DMS 273 treated with DMSO at 0.1 percent for 48 hours (cell line): ENCODE measurements around the gene SPTBN5.
"Not testable (repeated sequence)": the region's sequence is repeated elsewhere in the genome, so short reads cannot be mapped to it uniquely, and the experiment has no call there.

Experiments
- DNase-seq: peaks from one replicate; lab custom pipeline; 2025; lab: John Stamatoyannopoulos, UW

SPTBN5 gene

DNA sequence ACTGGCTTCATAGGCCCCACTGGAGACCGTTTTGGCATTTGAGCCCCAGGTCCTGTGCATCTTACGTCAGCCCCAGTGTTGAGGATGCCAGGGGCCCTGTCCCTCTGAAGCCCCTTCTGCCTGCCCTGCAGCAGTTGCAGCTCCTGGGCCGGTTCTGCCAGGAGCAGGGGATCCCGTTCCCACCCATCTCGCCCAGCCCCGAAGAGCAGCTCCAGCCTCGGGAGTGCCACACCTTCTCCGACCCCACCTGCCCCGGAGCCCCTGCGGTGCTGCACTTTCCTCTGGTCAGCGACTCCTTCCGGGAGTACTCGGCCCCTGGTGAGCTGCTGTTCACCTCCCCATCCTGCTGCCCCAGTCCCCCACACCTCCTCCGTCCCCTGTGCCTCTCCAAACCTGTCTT lies 46.6 kb downstream of the SPTBN5 start:
- DNase-seq = no peak

DNA sequence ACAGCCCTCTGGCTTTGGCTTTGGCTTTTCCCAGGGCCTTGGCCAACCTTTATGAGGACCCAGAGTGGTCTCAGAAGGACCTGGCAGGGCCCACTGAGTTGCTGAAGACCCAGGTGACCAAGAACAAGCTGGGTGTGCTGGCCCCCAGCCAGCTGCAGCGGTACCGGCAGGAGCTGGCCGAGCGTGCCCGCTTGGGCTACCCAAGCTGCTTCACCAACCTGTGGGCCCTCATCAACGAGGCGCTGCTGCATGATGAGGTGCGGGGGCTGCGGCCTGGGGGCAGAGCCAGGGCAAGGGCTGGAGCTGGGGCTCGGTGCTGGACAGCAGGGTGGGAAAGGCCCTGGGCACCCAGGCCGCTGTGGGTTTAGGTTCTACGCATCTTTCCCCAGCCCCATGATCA lies 49.0 kb downstream of the SPTBN5 start:
- no peak for DNase-seq

DNA sequence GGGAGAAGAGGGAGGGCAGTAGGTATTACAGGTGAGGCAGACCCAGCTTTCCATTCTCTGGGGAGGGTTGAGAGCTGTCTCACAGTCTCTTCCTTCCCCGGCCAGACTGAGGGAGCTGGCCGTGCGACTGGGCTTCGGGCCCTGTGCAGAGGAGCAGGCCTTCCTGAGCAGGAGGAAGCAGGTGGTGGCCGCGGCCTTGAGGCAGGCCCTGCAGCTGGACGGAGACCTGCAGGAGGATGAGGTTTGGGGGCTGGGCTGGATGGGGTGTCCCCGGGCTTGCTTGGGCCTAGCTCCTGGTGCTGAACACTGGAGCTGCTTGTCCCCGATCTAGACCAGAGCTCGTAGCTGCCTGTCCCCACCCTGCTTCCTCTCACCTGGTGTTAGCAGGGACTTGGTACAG lies 50.3 kb downstream of the SPTBN5 start:
- no peak for DNase-seq

DNA sequence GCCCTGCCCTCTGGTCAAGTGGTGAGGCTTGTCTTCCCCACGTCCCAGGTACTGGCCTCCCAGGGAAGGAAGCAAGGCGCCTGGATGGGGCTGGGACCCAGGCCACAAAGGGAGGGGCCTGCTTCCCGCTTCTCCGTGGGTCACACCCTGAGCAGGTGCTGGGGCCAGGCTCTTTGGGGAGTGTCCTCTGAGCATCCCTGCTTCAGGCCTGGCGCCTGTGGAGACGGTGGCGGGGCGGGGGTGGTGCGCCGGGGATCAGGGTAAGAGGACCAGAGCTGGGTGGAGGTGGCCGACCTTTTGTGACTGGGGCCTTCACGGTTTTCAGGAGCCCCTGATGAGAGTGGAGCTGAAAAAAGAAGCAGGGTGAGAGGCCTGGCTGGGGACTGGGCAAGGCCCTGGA lies 51.6 kb downstream of the SPTBN5 start:
- DNase-seq = no peak

DNA sequence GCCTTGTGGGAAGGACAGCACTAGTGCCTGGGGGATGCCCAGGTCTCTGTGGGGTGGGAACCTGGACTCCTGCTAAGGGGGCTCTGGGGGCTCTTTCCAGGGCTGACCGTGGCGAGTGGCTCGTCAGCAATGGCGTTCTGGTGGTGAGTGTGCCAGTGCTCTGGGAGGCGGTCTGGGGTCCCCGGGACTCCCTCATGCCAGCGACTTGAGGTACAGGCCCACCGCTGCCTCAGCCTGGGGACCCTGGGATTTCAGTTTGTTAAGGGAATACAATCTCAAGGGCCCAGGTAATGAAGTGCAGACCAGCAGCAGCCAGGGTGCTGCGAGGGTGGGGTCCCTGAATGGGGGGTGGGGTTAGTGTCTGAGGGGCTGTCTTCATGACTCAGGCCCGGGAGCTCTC lies 52.7 kb downstream of the SPTBN5 start:
- DNase-seq = no peak

DNA sequence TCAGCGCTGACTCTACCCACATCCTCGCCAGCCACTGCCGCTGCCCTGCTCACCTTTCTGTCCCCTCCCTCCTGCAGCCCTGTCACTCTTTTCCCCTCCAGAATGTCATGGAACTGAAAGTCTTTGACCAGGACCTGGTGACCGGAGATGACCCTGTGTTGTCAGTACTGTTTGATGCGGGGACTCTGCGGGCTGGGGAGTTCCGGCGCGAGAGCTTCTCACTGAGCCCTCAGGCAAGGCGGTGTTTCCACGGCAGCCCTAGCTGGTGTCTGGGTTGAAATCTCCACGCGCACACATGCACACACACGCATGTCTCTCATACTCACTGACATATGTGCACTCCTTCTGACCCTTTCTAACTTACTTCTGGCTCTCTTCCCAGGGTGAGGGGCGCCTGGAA lies 53.2 kb downstream of the SPTBN5 start:
- no peak for DNase-seq

DNA sequence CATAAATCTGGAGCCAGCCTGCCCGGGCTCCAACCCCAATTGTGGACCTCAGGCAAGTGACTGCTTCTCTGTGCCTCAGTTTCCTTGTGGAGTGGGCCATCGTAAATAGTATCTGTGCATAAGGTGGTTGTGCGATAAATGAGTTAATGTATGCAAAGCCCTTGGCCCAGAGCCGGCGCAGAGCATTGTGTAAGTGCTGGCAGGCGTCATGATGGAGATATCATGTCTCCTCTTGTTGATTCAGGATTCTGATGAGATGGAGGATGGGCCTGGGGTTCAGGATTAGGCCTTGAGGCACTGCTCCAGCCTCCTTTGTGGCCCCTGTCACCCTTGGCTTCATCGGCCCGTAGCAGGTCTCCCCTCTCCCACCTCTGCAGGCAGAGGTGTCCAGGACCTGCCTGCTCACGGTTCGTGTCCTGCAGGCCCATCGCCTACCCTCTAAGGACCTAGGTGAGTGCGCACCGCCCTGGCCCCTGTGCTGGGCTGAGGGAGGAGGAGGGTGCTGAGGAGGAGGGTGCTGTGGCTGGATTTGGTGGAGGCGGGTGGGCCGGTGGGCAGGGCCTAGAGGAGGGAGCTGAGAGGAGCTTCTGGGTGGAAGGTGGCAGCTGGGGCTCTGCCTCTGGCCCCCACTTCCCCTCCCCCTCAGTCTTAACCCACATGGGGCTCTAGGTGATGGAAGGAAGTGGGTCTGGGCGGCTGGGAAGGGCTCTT lies 53.9 kb downstream of the SPTBN5 start:
- DNase-seq = no peak

DNA sequence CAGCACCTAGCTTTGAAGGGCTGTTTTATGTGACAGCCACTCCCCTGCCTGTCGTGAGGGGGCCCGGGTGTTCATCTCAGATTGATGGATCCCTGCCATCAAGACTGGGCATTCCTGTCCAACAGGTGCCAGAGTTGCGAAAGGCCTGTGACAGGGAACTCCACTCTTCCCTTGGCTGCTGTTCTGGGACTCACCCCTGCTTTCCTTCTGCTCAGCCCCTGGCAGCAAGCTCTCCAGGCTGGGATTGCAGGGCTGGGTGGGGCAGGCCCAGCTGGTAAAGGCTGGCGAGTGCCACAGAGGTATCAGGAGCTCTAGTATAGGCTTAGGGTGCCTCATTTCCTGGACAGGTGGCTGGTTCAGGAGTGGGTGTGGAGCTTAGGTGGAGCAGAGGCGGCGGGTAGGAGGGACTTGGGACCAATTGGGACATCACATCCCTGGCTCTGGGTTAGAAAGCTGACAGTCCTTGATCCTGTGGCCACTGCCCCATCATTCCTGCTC lies 55.4 kb downstream of the SPTBN5 start, which contains the start of gene PLA2G4B:
Gene PLA2G4B, plus strand, starts transcription at position 448 of the 498 bp plus-strand sequence. CDS start 67 bp downstream, outside the sequence.
- no peak for DNase-seq

DNA sequence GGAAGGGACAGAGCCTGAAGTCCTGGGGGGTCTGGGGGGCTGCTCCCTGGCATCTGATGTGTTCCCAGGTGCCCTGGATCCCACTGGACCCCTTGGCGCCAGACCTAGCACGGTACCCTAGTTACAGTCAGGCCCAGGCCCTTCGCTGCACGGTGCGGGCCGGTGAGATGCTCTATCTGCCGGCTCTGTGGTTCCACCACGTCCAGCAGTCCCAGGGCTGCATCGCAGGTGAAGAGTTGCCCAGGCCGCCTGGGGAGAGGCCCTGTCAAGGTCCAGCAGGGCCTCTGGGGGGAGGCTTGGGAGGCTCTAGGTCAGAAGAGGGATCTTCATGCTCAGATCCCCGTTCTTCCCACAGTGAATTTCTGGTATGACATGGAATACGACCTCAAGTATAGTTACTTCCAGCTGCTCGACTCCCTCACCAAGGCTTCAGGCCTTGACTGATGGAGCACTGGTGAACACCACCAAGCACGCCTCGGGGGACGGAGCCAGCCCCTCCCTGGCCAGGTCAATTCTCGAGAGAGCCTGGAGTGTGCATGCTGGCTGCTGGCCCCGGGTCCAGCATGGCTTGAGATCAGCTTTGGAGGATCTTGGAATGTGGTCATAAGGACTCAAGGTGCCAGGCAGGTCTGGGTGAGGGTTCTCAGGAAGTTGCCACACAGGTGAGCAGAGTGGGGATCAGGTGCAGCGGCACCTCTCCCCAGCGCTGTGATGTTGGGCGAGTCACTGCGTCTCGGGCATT lies 57.0 kb downstream of the SPTBN5 start:
- no peak for DNase-seq

DNA sequence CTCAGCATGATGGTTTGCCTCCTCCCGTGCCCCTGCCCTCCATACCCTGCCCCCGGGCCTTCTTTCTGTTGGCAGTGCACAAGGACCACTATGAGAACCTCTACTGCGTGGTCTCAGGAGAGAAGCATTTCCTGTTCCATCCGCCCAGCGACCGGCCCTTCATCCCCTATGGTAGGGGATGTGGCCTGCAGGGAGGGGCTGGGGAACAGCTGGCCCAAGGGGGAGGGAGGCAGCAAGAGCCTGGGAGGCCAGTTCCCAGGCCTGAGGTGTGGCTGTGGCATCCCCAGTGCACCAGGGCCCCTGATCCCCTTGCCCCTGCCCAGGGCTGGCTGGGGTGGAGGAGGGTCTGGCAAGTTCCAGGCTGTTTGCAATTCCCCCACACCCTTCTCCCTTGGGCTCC lies 57.8 kb downstream of the SPTBN5 start:
- DNase-seq = no peak

DNA sequence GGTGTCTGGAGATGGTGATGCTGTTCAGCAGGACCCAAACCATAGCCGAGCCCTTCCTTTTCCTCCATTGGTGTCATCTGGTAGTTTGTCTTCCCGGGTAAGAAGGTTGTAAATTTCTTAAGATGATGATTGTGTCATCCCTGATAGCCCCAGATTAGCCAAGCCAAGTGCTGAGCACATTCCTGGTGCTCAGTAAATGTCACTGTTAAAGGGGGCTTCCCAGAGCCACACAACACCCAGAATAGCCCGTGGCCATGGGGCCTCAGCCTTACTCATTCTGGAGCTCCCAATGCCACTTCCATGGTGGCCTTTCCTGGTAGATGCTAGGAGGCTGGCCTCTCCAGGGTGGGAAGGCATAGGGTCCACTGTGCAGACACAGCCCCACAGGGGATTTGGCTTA lies 59.8 kb downstream of the SPTBN5 start:
- DNase-seq = no peak

DNA sequence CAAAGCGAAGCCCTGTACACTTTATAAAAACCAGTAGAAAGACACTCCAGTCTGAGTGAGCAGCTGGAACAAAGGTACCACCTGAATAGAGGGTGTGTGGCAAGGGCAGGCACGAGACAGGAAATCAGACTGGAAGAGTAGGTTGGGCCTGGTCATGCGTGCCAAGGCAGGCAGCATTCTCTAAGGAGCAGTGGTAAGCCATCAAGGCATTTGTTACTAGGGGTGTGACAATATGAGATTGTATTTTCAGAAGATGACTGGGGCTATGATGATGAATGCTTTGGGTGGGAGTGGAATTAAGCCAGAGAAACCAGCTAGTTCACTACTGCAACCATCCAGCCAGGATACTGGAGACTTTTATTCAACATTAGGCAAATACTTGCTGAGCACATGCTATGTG lies 61.0 kb downstream of the SPTBN5 start:
- no peak for DNase-seq

DNA sequence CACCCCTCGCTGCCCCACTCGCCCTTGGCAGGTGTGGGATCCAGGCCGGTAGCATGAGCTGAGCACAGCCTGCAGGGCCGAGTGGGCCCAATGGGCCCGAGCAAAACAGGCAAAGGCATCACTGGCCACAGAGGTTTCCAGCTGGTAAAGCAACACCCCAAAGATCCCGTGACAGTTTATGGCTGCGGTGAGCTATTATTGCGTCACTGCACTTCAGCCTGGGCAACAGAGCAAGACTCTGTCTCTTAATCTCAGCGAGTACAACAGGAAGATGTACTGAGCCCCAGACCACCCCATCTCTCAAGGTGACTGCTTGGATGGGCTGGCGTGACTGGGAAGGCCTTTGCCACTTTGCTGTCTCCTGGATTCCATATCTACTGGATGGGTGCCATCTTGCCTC lies 61.6 kb downstream of the SPTBN5 start:
- no peak for DNase-seq

DNA sequence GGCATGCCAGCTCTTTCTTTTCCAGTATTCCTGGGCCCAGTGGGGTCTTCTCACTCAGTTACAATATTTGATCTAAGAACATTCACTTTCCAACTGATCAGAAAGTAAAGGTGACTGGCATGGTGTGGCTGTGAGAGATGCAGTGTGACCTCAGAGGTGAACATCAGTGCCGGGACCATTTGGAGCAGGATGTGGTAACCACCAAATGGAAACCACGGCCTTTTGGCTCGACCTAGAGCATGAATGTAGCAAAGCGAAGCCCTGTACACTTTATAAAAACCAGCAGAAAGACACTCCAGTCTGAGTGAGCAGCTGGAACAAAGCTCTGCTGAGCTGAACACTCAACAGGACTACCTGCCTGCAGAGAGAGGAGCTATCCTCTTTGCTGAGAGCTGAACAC lies 62.6 kb downstream of the SPTBN5 start:
- not testable (repeated sequence) for DNase-seq

DNA sequence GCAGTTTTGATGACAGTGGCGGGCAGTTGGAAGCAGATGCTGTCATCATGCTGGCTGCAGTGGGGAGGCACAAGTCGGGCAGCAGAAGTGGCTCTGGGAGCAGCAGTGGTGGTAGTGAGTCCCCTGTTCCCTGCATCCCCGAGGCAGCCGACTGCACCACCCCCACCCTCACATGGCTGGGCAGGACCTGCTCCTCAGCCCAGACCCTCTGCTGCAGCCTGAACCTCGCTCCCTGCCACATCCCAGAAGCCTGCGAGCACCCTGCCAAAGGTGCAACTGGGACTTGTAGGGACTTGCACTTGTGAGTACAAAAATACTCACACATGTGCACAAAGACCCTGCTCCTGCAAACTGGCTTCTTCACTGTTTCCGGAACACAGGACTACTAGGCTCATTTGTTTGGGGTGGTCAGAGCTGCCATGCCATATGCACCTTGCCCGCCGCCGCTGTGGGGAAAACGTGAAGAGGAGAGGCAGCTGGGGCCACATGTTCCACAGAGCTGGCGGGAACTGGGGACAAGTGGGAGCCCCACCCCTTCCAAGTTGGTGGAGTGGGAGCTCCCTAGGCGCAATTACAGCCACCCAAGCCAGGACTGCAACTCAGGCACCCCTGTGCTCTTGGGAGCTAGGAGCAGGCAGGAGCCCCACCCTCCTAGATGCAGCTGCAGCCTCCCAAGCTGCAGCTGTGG lies 63.8 kb downstream of the SPTBN5 start:
- DNase-seq = no peak

DNA sequence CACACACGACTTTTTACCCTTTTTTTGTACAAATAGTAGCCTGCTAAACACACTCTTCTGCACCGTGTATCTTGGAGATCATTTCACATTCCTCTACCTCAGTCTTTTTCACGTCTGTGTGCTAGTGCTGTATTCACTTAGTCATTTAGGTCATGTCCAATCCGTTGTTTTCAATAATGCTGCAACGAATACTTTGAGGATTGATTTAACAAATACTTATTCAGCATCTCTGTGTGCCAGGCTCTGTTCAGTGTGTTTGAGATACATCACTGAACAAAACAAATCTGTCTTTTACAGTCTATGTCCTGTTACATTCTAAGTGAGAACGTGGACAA lies 65.1 kb downstream of the SPTBN5 start:
- DNase-seq = no peak

DNA sequence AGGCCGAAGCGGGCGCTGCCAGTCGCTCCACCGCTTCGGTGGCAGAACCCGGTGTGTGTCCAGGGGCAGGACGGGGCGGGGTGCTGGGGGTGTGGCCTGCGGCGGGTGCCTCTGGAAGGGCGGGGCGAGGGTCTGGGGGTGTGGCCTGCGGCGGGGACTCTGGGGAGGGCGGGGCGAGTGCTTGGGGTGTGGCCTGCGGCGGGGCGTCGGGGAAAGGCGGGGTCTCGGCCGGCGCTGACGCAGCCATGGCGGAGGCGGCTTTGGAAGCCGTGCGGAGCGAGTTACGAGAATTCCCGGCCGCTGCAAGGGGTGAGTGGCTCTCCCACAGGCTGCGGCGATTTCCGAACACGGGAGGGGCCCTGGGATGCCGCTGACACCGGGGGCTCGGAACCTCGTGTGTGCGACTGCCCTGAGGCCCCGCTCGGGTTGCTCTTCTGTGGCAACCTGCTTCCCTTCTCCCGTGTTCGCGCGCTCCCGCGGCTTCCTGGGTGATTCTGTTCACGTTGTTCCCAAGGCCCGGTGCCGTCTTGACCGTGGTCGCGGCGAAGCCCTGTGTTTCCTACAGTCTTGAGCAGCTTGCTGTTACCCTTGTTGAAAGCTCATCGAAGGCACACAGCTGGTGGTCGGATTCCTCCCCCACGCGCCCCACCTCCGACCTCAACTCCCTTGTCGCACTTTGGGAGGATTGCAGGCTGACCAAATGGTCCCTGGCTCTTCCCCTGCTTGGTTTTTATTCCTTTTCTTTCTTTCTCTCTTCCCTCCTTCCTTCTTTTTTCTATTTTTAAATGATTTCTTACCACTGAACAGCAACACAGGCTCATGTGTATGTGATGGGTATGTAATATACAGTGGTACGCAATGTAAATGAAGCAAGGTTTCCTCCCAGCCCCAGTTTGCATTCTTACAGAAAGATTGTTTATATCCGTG lies 65.7 kb downstream of the SPTBN5 start, which contains the start of gene JMJD7:
Gene JMJD7, plus strand, starts transcription at position 213 of the 927 bp plus-strand sequence. Its CDS starts 33 bp downstream, at position 246.
- DNase-seq = no peak

DNA sequence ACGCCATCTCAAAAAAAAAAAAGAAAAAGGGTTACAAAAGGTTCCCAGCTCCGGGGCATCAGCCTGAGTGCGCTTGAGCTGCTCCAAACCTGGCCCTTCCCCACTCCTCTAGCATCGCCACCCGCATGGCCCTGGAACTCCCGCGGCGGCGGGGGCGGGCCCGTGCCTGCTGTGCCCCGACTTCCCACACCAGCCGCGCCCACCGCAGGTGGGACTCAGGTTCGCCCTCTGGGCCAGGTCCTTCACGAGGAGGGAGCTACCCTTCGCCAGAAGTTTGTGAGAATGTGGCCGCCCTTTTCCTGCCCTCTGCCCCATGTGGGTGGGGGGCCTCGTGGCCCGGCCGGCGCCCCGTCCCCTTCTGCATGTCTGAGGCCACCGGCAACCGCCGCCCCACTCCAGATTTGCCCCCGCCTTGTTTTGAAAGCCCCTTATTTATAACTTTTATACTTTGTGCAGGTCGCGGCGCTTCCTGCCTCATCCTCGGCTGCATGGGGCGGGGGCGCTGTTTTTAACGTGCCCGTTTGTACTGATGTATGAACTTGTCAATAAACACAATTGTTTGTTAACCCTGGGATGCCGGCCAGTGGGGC lies 66.5 kb downstream of the SPTBN5 start:
- no peak for DNase-seq

DNA sequence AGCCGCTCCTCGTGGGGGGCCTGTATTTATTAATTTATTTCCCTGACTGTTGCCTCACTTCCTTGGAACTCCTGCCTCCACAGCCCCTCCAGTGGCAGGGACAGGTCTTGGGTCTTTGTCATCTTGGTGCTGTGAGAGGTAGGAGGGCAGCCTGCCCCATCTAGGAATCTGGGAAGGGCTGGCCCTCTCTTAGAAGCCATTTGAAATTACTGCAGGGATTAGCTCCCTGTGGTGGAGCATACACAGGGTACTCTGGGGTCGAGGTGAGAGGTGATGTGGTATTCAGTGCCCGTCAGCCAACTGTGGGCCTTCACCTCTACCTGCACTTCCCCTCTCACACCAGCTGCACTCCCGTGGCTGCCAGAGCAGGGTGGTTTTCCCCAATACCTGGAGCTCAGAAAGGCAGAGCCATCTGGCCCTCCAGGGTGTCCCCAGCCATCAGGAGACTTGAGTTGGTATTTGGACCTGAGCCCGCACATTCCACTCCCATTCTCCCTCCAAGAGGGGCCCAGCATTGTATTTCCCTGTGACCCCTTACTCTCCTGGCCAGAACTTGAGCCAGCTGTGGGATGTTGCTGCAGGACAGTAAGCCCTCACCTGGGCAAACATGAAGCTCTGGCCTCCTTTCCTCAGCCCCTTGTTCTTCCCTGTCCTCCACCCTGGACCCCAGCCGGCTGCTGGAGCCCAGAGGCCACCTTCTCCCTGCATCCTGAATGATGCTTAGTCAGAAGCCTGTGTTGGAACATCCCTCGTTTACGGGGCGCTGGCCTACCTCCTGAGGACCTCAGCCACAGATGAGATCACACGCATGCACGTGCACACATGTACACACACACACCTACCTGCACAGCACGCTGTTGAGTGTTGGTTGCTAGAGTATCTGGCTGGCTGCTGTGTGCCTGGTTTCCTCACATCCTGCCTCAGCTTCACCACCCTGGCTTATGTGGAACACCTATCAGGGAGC lies 68.0 kb downstream of the SPTBN5 start:
- no peak for DNase-seq

DNA sequence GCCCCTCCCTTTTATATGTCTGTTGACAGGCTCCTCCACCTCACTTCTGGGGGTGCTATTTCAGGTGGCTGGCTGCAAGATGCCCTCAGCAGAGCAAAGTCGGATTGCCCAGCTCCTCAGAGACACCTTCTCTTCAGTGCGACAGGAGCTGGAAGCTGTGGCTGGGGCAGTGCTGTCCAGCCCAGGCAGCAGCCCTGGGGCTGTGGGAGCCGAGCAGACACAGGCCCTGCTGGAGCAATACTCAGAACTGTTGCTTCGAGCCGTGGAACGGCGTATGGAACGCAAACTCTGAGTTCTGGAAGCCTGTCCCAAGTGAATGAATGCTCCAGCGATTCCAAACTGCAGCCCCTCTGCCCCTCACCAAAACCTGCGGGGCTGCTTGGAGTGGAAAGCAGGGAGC lies 68.7 kb downstream of the SPTBN5 start:
- DNase-seq = no peak
